Suppressor macrophage (primary cell): ENCODE data around the gene SF3A2.
A peak's percentile ranks its signal among the peaks of the same experiment; 100 is the strongest.
"Not testable (repeated sequence)": the region's sequence is repeated elsewhere in the genome, so short reads cannot be mapped to it uniquely, and the experiment has no call there.

ENCODE experiments used
- DNase-seq, 4 experiments: peaks; one replicate each; pipeline ENCODE4 v3.0.0-alpha.2; 2020 to 2022
- total RNA-seq, 17 experiments: gene quantifications; one replicate each; lab custom pipeline; 2026; ENCODE audit warnings: mixed read lengths in 6 of 17, inconsistent platforms in 3 of 17; lab: John Stamatoyannopoulos, UW

The SF3A2 gene, protein sequence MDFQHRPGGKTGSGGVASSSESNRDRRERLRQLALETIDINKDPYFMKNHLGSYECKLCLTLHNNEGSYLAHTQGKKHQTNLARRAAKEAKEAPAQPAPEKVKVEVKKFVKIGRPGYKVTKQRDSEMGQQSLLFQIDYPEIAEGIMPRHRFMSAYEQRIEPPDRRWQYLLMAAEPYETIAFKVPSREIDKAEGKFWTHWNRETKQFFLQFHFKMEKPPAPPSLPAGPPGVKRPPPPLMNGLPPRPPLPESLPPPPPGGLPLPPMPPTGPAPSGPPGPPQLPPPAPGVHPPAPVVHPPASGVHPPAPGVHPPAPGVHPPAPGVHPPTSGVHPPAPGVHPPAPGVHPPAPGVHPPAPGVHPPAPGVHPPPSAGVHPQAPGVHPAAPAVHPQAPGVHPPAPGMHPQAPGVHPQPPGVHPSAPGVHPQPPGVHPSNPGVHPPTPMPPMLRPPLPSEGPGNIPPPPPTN
- 3.7 to 24.7 (median 8.4) reads per million in 17 experiments for total RNA-seq

DNA sequence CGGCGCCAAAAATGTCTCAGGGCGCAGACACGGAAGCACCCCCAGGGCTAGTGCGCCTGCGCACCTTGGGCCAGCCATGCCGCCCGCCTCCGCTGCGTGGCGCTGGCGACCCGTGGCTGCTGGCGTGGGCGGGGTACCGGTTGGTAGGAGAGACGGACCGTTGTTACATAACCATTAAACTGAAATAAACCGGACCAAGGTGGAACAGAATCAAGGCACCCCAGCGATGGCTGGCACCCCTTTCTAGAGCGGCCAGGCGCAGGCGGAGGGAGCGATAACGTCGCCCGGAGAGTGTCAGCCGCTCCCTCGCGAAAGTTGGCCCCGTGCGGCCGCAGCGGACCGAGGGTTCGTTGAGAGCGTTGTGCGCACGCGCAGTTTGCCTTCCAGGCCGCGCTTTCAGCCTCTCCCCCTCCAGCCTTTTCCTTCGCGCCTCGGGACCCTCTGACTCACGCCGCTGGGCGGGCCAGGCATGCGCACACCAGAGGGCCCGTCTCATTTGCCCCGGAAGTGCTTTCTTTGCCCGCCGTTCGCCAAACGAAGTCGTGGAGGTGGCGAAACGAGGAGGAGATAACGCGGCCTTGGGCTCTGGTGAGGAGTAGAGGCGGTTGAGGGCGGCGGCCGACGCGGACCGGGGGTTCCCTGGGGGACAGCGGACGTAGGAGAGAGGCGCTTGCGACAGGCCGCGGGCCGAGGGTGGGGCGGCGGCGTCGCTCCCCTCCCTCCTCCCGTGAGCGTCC is at the start of gene SF3A2, which contains the start of gene PLEKHJ1:
SF3A2 (plus strand) TSS at position 511 of the 737 bp plus-strand sequence. CDS start 6,595 bp downstream, outside the sequence.
PLEKHJ1 (minus strand) TSS at position 16 of the 737 bp plus-strand sequence. CDS start 81 bp downstream, outside the sequence.
- DNase-seq = peak; percentile 99

DNA sequence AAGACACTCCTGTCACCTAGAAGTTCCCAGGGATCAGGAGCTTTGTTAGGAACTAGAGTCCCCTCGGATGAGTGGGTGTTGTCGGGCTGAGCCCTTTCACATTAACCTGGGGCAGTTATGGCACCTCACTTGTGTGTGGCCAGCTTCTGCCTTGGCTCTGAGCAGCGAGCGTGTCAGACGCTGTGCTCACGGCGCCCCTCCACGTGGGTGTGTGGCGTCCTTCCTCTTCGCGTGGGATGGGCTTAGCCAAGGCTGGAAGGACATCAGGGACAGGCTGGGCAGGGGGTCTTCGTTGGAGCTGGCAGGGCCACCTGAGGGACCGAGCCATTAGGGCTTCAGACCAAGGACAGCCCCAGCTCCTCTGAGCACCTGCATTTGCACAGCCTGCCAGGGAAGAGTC is 49.5 kb upstream of the SF3A2 start:
- DNase-seq = peak in 3 of 4 experiments; percentile 51 to 77 (median 63)

DNA sequence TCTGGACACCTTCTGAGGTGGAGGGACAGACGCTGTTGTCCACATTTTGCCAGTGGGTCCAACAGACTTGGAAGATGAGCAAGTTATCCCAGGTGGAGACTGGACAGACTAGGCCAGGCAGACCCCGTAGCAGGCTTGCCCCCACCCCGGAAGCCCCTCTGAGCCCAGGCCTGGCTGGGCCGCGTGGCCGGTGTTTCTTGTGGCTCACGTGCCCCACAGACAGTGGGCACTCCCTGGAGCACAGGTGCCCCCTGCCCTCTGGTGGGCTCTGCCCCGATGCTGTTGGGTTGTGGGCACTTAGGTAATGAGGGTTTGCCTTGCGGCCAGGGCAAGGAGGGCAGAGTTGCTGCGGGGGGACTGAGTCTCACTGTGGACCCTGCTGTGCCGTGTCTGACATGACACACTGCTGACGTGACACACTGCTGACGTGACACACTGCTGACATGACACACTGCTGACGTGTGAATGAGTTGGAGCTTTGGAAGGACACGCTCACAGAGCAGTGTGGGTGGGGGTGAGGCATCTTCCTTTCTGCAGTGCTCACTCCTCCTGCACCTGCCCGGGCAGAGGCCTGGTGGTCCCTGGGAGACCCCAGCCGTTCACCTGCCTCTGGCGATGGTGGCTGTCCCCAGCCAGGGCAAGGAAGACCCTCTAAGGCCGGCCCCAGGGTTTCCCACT is 47.8 kb upstream of the SF3A2 start:
- peak; percentile 75 to 89 (median 77) for DNase-seq

DNA sequence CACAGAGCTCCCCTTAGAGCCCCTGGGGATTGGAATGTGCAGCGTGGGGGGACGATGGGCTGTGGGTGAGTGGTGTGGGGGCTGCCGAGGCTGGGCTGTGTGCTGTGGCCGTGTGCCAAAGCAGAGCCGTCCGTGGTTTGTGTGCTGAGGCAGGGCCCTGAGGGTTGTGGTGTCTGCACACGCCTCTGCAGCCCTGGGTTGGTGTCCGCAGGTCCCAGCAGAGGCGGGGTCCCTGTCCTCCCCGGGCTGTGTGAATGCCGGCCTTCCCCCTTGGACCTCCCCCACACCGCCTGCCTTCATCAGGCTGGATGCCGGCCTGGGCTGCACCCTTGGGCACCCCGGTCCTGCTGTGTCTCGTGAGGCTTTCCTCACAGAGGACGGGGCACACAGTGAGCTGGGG is 46.7 kb upstream of the SF3A2 start:
- no peak for DNase-seq

DNA sequence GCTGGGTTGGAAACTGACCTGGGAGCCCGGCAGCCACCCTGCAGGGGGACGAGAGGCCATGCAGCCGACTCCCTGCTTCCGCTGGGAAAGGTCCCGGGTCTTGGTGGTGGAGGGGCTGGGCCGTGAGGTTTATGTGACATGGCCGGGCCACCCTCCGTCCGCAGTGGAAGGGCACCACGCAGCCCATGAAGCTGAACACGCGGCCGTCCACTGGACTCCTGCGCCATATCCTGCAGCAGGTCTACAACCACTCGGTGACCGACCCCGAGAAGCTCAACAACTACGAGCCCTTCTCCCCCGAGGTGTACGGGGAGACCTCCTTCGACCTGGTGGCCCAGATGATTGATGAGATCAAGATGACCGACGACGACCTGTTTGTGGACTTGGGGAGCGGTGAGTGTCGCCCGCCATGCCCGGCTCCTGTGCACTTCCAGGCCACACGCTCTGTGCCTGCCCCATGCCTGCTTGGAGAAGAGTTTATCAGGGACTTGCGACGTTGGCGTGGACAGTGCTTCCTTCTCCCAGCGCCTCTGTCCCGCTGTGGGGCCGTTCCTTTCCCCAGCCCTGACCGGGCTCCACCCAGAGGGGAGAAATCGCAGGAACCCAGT is 45.7 kb upstream of the SF3A2 start:
- DNase-seq = no peak

DNA sequence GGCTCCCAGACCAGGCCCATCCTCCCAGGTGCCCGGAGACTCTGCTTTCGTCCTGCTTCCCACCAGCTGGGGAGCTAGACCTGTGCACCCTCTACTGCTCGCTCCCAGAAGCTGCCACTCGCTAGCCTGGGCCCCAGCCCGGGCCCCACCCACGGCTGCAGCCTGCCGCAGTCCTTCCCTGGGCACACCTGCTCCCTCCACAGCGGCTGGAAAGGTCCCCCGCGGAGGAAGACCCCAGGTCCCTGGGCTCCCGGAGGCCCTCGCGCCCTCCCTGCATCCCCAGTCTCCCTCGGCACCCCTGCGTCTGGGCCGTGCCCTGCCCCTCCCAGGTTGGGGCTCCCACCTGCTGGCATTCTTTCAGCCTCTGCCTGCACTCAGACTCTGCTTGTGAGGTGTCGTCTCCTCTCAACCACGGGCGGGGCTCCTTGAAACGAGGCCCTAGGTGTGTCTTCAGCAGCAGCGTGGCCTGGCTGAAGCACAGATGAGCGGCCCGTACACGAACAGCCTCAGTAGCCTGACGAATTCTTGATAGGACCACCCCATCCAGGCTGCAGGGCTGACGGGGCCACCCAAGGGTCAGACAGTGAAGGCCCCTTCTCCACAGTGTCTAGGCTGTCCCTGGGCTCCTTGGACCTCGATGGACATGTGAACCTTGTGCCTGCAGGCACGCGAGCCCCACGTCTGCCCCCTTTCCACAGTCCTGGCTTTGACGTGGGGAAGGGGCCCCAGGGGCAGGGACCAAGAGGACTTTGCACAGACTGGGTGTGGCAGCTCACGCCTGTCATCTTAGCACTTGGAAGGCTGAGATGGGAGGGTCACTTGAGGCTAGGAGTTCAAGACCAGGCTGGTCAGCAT is 44.9 kb upstream of the SF3A2 start:
- no peak for DNase-seq

DNA sequence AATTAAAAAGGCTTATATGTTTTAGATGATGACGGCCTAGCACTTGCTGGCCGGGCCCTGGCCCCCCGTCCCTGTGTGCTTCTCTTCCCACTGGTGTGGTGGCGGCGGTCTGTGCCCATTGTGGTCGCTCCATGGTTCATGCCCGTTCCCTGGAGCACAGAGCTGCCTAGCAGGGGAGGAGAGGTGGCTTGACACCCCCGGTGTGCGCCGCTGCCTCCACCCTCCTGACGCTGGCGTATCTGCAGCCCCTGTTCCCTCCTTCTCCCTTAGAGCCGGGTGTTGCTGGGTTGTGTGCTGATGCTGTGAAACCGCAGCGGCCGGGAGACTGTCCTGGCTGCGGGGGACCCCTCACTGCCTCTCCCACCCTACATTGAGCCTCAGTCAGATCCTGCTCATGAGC is 43.8 kb upstream of the SF3A2 start:
- no peak for DNase-seq

DNA sequence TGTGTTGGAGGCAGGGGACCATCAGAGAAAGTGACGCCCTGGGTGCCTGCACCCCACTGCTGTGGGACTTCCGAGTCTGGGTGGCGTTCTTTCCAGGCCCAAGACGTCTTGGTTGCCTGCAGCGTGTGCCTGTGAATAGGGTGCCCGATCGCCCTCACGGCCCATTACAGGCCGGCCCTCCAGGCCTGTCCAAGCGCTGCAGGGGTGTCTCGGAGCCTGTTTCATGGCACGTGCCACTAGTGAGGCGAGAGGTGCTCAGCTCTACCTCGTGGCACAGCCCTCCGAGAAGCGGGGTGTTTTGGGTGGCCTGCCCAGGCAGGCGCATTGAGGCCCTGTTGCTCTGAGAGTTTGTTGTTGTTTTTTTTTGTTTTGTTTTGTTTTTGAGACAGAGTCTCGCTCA is 42.8 kb upstream of the SF3A2 start:
- DNase-seq = no peak

DNA sequence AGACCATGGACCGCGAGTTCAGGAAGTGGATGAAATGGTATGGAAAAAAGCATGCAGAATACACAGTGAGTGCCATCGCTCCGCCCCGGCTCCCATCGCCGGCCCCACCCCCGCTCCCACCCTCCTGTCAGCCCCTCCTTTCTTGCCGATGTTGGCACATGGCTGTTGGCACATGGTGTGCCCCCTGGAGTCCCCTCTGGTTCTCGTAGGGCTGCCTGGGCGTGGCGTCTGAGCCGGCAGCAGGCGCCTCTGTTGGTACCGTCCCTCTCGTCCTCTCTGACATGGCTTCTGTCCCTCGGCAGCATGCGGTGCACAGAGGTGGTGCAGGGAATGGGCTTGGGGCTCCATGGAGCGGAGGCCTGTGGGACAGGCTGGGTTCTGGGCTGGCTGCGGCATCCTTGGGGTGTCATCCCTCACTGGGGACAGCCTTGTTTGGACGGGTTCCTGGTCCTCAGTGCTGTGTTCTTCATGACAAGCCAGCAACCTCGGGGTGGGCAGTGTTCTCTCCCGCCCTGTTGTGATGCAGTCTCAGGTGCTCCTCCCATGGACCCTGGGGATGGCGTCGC is 42.0 kb upstream of the SF3A2 start:
- DNase-seq = no peak

DNA sequence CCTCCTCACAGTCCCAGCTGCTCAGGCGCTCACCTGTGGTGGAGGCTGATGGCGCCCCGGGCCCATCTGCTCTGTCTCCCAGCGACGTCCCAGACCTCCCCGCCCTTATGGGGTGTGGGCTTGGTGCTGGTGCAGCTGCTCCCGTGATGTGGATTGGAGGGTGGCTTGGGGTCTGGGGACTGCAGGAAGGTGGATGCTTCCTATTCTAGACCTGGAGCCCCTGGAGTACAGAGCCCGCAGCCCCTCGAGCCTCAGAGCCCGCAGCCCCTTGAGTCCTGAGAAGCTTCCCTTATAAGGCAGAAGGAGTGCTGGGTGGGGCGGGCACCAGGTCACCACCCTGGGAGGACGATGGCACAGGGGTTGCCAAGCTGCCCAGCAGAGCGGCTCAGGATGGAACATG is 41.3 kb upstream of the SF3A2 start:
- DNase-seq = no peak

DNA sequence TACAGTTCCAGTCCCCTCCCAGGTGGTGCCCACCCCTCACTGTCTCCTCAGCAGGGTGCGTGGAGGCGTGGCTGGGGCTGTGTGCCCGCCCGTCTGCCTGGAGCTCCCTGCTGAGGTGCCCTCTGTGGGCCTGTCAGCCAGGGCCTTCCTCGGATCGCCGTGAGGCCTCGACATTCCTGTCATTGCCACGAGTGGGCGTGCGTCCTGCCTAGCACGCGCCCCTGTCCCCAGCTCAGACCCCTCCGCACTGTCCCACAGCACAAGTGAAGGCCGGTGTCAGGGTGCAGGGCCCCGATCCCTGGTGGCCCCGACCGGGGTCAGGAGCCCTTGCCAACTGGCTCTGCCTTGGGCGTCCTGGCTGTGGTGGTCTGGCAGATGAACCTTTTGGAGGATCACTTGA is 40.7 kb upstream of the SF3A2 start:
- no peak for DNase-seq

DNA sequence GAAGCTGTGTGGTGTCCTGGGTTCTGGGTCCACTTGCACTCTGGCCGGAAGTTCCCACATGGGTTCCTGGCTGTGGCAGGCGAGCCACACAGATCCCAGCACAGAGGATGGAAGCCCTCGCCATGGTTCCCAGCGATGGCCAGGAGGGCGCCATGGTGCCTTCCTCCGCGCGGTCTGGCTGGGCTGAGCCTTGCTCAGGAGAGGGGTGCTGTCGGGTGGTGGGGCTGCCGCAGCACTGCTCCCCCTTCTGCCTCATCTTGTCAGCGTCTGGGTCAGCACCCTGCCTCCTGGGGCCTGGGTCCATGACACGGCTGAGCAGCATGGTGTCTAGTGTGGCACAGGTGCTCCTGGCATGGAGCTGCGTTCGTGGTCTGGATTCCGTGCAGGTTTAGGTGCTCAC is 39.4 kb upstream of the SF3A2 start:
- DNase-seq = no peak

DNA sequence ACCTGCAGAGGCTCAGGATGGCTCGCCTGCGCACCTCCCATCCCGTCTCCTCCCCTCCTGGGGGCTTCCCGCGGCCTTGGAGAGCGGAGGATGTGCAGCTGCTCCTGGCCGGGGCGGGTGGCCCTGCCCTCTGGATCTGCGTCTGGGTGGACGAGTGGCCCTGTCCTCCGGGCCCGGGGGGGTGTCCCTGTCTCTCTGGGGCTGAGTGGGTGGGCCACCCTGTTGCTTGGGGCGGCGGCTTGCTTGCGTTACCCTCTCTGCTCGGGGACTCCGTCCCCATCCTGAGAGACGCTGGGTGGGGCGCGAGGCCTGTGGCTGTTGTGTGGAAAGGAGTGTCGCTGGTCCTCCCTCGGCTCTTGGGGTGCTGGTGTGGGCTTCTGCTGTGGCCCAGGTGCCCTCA is 38.3 kb upstream of the SF3A2 start:
- DNase-seq = no peak

DNA sequence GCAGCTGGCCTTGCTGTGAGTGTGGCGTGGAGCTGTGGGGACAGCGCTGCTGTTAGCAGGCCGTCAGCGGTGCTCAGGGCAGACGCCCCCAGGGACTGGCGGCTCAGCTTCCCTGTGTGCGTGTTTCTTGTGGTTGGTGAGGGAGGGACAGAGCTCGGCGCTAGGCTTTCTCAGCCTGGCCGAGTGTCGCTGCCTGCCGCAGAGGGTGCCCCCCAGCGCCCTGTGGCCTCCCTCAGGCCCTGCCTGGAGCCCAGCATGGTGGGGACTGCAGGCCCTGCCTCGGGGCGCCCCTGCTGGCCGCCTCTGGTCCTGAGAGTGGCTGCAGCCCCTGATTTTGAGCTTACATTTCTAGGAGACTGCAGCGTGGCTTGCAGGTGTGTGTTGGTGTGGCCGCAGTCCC is 37.4 kb upstream of the SF3A2 start:
- DNase-seq = peak in 1 of 4 experiments; percentile 27

DNA sequence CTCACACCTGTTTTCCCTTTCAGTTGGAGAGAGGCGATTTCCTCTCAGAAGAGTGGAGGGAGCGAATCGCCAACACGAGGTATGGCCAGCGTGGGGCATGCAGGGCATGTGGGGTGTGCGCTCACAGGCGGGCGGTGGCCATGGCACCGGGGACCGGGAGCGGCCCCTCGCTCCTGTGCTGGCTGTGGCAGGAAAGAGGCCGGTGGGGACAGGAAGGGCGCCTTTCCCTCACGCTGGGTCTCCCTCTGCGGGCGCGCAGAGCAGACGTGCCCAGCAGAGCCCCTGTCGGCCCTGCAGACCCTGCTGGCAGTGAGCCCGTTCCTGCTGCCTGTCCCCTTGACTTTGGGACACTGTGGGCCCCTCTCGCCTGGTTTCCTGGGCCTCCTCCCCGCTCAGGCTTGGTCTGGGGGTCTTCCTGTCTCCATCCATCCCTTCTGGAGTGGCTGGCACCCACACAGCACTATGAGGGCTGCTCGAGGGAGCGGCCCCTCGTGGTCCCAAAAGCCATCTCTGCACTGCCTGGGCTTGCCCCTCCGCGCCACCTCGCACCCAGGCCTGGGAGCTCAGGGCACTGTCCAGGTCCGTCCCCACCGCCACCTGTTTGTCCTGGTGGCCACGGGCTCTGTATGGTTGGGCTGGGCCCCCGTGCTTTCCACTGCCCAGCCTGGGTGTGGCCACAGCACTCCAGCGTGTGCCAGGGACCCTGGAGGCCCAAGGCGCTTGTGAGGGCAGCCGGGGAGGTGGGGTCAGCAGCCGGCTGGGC is 36.6 kb upstream of the SF3A2 start:
- DNase-seq = no peak

DNA sequence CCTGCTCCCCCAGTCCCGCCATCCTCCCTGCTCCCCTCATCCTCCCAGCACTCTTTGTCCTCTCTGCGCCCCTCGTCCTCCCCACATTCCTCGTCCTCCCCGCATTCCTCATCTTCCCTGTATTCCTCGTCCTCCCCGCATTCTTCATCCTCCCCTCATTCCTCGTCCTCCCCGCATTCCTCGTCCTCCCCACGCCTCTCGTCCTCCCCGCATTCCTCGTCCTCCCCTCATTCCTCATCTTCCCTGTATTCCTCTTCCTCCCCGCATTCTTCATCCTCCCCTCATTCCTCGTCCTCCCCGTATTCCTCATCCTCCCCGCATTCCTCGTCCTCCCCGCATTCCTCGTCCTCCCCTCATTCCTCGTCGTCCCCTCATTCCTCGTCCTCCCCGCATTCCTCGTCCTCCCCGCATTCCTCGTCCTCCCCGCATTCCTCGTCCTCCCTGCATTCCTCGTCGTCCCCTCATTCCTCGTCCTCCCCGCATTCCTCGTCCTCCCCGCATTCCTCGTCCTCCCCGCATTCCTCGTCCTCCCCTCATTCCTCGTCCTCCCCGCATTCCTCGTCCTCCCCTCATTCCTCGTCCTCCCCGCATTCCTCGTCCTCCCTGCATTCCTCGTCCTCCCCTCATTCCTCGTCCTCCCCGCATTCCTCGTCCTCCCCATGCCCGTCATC is 35.9 kb upstream of the SF3A2 start:
- DNase-seq = not testable (repeated sequence)

DNA sequence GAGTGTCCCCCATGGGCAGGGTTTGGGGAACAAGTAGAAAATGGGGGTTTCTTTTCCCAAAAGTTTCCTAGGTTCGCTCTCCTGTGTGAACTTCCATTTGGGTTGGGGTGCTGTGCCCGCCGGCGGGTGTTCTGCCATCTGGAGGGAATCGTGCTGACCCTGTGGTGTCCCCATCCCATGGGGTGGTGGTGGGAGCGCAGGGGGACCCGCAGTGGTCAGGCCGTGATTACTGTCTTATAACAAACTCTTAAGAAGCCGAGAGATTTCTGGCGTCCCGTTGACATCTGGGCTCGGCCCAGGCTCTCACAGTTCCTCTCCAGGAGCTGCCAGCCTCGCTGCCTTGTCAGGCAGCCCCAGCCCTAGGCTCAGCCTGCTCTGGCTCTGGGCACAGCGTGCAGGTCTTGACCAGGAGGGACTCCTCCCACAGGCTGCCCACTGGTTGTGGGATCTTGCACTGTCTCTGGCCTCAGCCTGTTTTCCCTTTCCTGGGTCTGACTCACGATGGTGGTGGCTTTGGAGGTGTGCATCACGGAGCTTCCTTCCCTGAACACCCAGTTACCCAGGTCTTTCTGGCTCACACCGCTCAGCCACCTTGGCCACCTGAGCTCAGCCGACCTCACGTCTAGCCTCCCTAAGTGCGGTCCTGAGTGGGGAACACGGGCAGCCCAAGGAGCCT is 35.0 kb upstream of the SF3A2 start:
- DNase-seq = peak in 1 of 4 experiments; percentile 10

DNA sequence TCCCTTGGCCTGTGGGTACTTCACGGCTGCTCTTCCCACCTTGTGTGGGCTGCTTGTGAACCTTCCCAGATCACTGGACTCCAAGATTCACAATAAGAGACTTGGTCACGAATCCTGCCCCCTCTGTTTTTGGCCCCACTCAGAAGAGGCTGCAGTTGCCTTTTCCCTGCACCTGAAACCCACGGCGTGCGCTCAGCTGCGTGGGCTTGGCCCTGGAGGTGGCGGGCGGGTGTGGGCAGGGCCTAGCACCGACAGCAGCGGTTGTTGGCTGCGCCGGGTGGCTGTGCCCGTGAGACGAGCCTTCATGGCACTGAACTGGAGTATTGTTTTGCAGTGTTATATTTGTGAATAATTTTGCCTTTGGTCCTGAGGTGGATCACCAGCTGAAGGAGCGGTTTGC is 34.3 kb upstream of the SF3A2 start:
- DNase-seq = no peak

DNA sequence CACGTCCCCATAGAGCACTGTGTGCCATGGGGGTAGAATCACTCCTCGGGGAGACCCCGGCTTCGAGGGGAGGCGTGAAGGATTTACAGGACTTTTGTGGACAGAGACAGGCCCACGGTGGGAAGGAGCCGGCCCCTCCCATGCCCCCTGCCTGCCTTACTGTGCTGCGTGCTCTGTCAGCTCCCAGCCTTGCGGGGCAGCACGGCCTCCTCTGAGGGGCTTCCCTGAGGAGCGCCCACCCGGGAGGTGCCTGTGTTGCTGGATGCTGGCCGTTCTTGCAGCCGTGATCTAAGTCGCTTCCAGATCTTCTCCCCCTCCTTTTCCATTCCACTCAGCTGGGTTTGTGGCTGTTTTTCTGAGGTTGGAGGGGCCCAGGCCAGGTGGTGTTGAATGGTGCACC is 29.6 kb upstream of the SF3A2 start:
- no peak for DNase-seq
